HEK293 (cell line): Measurements from ENCODE around the gene SOX21.

Experiments
- CTCF ChIA-PET: fragments of 350-600 bp; formaldehyde crosslinking; extraction: SDS; loops from one replicate; lab custom pipeline; 2021; ENCODE audit warnings: antibody characterized with exemption; lab: Yijun Ruan, JAX
- POLR2A ChIA-PET: fragments of 300-600 bp; formaldehyde crosslinking; extraction: SDS; loops from one replicate; lab custom pipeline; 2020; ENCODE audit warnings: antibody characterized with exemption, inconsistent platforms; lab: Yijun Ruan, JAX
- H3K27ac ChIP-seq: fragments of 200-500 bp; sonication (Bioruptor generic); 2 replicates; pipeline ENCODE4 v1.5.1; 2014; ENCODE audit warnings: low read depth, low read length, control low read depth, inconsistent platforms; ENCODE audit errors: extremely low read depth
- H3K36me3 ChIP-seq, 2 experiments: fragments of 200-500 bp in 1 of 2; sonication (Bioruptor generic) in 1 of 2; 1 replicate in 1 of 2; 2 replicates in 1 of 2; pipeline ENCODE4 v1.5.1; 2014 to 2017; ENCODE audit warnings: inconsistent platforms in 2 of 2, low read length in 2 of 2; ENCODE audit not compliant: control insufficient read depth in 2 of 2, insufficient read depth in 1 of 2
- H3K4me1 ChIP-seq: fragments of 200-500 bp; sonication (Bioruptor generic); 2 replicates; pipeline ENCODE4 v1.5.1; 2014; ENCODE audit warnings: mild to moderate bottlenecking, low read length, inconsistent platforms; ENCODE audit not compliant: control insufficient read depth, insufficient read depth
- H3K4me3 ChIP-seq: 2 replicates; pipeline ENCODE4 v1.5.1; 2011; ENCODE audit warnings: low read depth, mild to moderate bottlenecking, control low read depth, low read length, moderate library complexity
- H3K9me3 ChIP-seq: fragments of 200-500 bp; sonication (Bioruptor generic); 2 replicates; pipeline ENCODE4 v1.5.1; 2014; ENCODE audit warnings: low read depth, low read length, inconsistent platforms; ENCODE audit not compliant: control insufficient read depth, insufficient read depth
- BCL11B ChIP-seq: fragments of 450-650 bp; formaldehyde crosslinking; IDR thresholded peaks from 2 replicates; pipeline ENCODE4 v1.5.1; 2016; ENCODE audit warnings: low read depth, missing biosample characterization, missing genetic modification characterization
- EGR2 ChIP-seq: fragments of 450-650 bp; formaldehyde crosslinking; IDR thresholded peaks from 2 replicates; pipeline ENCODE4 v1.5.1; 2016; ENCODE audit warnings: low read depth, missing biosample characterization, missing genetic modification characterization
- GLIS2 ChIP-seq: fragments of 450-650 bp; formaldehyde crosslinking; IDR thresholded peaks from 2 replicates; pipeline ENCODE4 v1.5.1; 2016; ENCODE audit warnings: missing biosample characterization, missing genetic modification characterization
- HOXC10 ChIP-seq: sonication (generic); formaldehyde crosslinking; IDR thresholded peaks from 2 replicates; pipeline ENCODE4 v1.8.1; 2023; ENCODE audit warnings: mild to moderate bottlenecking, missing genetic modification reagents
- SETDB1 ChIP-seq: IDR thresholded peaks from one replicate; pipeline ENCODE4 v1.6.1; 2017; ENCODE audit warnings: mild to moderate bottlenecking, low read length, moderate library complexity, mixed read lengths; ENCODE audit not compliant: insufficient read length
- SP2 ChIP-seq: fragments of 450-650 bp; formaldehyde crosslinking; IDR thresholded peaks from 2 replicates; pipeline ENCODE4 v1.5.1; 2016; ENCODE audit warnings: missing biosample characterization, missing genetic modification characterization
- ZBTB20 ChIP-seq: fragments of 450-650 bp; formaldehyde crosslinking; IDR thresholded peaks from 2 replicates; pipeline ENCODE4 v1.5.1; 2016; ENCODE audit warnings: missing biosample characterization, missing genetic modification characterization
- ZBTB7A ChIP-seq: fragments of 450-650 bp; formaldehyde crosslinking; IDR thresholded peaks from 2 replicates; pipeline ENCODE4 v1.5.1; 2016; ENCODE audit warnings: low read depth, missing biosample characterization, missing genetic modification characterization
- ZFHX2 ChIP-seq: fragments of 450-650 bp; formaldehyde crosslinking; conservative IDR thresholded peaks from 2 replicates; pipeline ENCODE4 v1.5.1; 2016; ENCODE audit warnings: missing biosample characterization, missing genetic modification characterization
- ZNF211 ChIP-seq: fragments of 450-650 bp; formaldehyde crosslinking; IDR thresholded peaks from 2 replicates; pipeline ENCODE4 v1.5.1; 2016; ENCODE audit warnings: low read depth, missing biosample characterization, missing genetic modification characterization
- ZNF23 ChIP-seq: fragments of 450-650 bp; formaldehyde crosslinking; IDR thresholded peaks from 2 replicates; pipeline ENCODE4 v1.5.1; 2016; ENCODE audit warnings: missing biosample characterization, missing genetic modification characterization, borderline replicate concordance
- ZNF24 ChIP-seq: fragments of 450-650 bp; formaldehyde crosslinking; IDR thresholded peaks from 2 replicates; pipeline ENCODE4 v1.5.1; 2016; ENCODE audit warnings: missing biosample characterization, missing genetic modification characterization
- ZNF335 ChIP-seq: fragments of 450-650 bp; formaldehyde crosslinking; conservative IDR thresholded peaks from 2 replicates; pipeline ENCODE4 v1.5.1; 2016; ENCODE audit warnings: missing biosample characterization, missing genetic modification characterization
- ZNF433 ChIP-seq: fragments of 450-650 bp; formaldehyde crosslinking; IDR thresholded peaks from 2 replicates; pipeline ENCODE4 v1.5.1; 2016; ENCODE audit warnings: missing biosample characterization, missing genetic modification characterization, low read depth
- ZNF514 ChIP-seq: fragments of 450-650 bp; formaldehyde crosslinking; IDR thresholded peaks from 2 replicates; pipeline ENCODE4 v1.5.1; 2016; ENCODE audit warnings: missing biosample characterization, missing genetic modification characterization
- ZNF549 ChIP-seq: fragments of 450-650 bp; IDR thresholded peaks from 2 replicates; pipeline ENCODE4 v1.5.1; 2018; ENCODE audit warnings: missing biosample characterization, missing genetic modification characterization, mild to moderate bottlenecking, inconsistent platforms, moderate library complexity
- ZNF555 ChIP-seq: fragments of 450-650 bp; formaldehyde crosslinking; conservative IDR thresholded peaks from 2 replicates; pipeline ENCODE4 v1.5.1; 2017; ENCODE audit warnings: missing biosample characterization, mild to moderate bottlenecking, missing genetic modification characterization, inconsistent platforms
- ZNF560 ChIP-seq: fragments of 450-650 bp; formaldehyde crosslinking; IDR thresholded peaks from 2 replicates; pipeline ENCODE4 v1.5.1; 2017; ENCODE audit warnings: missing biosample characterization, missing genetic modification characterization, borderline replicate concordance
- ZNF623 ChIP-seq: fragments of 450-650 bp; formaldehyde crosslinking; IDR thresholded peaks from 2 replicates; pipeline ENCODE4 v1.5.1; 2016; ENCODE audit warnings: missing biosample characterization, missing genetic modification characterization
- ZNF660 ChIP-seq: fragments of 450-650 bp; IDR thresholded peaks from 2 replicates; pipeline ENCODE4 v1.5.1; 2018; ENCODE audit warnings: missing biosample characterization, mild to moderate bottlenecking, missing genetic modification characterization
- TF ChIP-seq, protein P1 (sequence below): fragments of 450-650 bp; formaldehyde crosslinking; IDR thresholded peaks from 2 replicates; pipeline ENCODE4 v1.5.1; 2016; ENCODE audit warnings: missing biosample characterization, missing genetic modification characterization
- TF ChIP-seq, protein P2 (sequence below): fragments of 450-650 bp; formaldehyde crosslinking; IDR thresholded peaks from 2 replicates; pipeline ENCODE4 v1.5.1; 2016; ENCODE audit warnings: missing biosample characterization, missing genetic modification characterization, low read depth
- TF ChIP-seq, protein P3 (sequence below): fragments of 450-650 bp; formaldehyde crosslinking; IDR thresholded peaks from 2 replicates; pipeline ENCODE4 v1.5.1; 2016; ENCODE audit warnings: missing biosample characterization, missing genetic modification characterization
- TF ChIP-seq, protein P4 (sequence below): fragments of 450-650 bp; formaldehyde crosslinking; IDR thresholded peaks from 2 replicates; pipeline ENCODE4 v1.5.1; 2016; ENCODE audit warnings: missing biosample characterization, missing genetic modification characterization

Gene SOX21

DNA sequence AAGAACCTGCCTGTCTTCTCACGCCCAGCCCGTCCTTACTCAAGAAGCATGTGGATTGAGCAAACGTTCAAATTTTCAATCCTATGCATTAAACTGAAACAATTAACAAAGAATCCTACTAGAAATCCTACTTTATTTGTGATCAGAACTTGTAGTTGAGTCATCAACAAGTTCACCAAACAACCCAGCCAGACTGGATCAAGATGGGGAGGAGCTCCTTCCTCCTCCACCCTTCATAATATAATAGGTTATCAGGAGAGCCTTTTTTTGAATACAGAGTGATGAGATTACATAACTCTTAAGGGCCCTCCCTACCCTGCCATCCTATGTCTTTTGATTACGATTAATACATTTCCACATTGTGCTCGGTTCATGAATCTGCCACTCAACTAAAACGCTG lies 32.7 kb downstream of the SOX21 start (continued):
- TF ChIP-seq, protein P1, sequence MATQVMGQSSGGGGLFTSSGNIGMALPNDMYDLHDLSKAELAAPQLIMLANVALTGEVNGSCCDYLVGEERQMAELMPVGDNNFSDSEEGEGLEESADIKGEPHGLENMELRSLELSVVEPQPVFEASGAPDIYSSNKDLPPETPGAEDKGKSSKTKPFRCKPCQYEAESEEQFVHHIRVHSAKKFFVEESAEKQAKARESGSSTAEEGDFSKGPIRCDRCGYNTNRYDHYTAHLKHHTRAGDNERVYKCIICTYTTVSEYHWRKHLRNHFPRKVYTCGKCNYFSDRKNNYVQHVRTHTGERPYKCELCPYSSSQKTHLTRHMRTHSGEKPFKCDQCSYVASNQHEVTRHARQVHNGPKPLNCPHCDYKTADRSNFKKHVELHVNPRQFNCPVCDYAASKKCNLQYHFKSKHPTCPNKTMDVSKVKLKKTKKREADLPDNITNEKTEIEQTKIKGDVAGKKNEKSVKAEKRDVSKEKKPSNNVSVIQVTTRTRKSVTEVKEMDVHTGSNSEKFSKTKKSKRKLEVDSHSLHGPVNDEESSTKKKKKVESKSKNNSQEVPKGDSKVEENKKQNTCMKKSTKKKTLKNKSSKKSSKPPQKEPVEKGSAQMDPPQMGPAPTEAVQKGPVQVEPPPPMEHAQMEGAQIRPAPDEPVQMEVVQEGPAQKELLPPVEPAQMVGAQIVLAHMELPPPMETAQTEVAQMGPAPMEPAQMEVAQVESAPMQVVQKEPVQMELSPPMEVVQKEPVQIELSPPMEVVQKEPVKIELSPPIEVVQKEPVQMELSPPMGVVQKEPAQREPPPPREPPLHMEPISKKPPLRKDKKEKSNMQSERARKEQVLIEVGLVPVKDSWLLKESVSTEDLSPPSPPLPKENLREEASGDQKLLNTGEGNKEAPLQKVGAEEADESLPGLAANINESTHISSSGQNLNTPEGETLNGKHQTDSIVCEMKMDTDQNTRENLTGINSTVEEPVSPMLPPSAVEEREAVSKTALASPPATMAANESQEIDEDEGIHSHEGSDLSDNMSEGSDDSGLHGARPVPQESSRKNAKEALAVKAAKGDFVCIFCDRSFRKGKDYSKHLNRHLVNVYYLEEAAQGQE (tag by site-specific recombination): no peak
- TF ChIP-seq, protein P2, sequence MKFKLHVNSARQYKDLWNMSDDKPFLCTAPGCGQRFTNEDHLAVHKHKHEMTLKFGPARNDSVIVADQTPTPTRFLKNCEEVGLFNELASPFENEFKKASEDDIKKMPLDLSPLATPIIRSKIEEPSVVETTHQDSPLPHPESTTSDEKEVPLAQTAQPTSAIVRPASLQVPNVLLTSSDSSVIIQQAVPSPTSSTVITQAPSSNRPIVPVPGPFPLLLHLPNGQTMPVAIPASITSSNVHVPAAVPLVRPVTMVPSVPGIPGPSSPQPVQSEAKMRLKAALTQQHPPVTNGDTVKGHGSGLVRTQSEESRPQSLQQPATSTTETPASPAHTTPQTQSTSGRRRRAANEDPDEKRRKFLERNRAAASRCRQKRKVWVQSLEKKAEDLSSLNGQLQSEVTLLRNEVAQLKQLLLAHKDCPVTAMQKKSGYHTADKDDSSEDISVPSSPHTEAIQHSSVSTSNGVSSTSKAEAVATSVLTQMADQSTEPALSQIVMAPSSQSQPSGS (tag by site-specific recombination): no peak
- TF ChIP-seq, protein P3, sequence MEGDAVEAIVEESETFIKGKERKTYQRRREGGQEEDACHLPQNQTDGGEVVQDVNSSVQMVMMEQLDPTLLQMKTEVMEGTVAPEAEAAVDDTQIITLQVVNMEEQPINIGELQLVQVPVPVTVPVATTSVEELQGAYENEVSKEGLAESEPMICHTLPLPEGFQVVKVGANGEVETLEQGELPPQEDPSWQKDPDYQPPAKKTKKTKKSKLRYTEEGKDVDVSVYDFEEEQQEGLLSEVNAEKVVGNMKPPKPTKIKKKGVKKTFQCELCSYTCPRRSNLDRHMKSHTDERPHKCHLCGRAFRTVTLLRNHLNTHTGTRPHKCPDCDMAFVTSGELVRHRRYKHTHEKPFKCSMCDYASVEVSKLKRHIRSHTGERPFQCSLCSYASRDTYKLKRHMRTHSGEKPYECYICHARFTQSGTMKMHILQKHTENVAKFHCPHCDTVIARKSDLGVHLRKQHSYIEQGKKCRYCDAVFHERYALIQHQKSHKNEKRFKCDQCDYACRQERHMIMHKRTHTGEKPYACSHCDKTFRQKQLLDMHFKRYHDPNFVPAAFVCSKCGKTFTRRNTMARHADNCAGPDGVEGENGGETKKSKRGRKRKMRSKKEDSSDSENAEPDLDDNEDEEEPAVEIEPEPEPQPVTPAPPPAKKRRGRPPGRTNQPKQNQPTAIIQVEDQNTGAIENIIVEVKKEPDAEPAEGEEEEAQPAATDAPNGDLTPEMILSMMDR (tag by site-specific recombination): no peak
- no peak for TF ChIP-seq GLIS2 (tag by site-specific recombination)
- no peak for TF ChIP-seq ZNF560 (tag by site-specific recombination)
- TF ChIP-seq ZNF514 (tag by site-specific recombination): no peak
- TF ChIP-seq ZNF211 (tag by site-specific recombination): no peak
- no peak for TF ChIP-seq ZNF335
- TF ChIP-seq SP2: no peak
- no peak for TF ChIP-seq ZNF623 (tag by site-specific recombination)
- TF ChIP-seq HOXC10 (CRISPR knock-in tag): no peak
- TF ChIP-seq ZNF23 (tag by site-specific recombination): no peak
- no peak for TF ChIP-seq ZNF555
- TF ChIP-seq ZBTB7A (tag by site-specific recombination): no peak
- TF ChIP-seq ZFHX2: no peak

DNA sequence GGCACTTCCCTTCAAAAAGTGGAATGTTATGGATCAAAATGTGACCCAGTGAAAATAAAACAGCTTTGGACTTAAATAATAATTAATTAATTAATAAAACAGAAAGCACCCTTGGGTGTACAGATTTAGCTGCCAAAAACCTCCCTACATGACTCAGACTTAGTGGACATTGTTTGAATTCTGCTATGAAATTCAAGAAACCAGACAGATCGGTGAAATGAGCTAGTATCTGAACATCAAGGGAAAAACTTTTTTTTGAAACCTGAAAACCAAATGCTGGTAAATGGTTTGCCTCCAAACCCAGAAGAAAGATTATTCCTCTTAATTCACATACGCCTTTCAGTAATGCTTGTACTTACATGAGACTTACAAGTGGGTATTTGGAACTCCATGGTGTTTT lies 33.5 kb downstream of the SOX21 start:
- peak; percentile 33 for TF ChIP-seq SETDB1
- no peak for TF ChIP-seq ZBTB20
- POLR2A ChIA-PET: no interaction called here
- H3K27ac ChIP-seq: no peak overlapping the region
- H3K4me1 ChIP-seq: no peaks in the 10 kb centered on the region
- H3K4me3 ChIP-seq: no peak overlapping the region
- H3K9me3 ChIP-seq: no peaks in the 10 kb centered on the region
- CTCF ChIA-PET: interaction anchor here (0.7 kb wide), 1 partner anchor 61 kb away, joined by 3 read pairs; no protein-coding TSS in a partner anchor
- no peaks in the 10 kb centered on the region for H3K36me3 ChIP-seq

DNA sequence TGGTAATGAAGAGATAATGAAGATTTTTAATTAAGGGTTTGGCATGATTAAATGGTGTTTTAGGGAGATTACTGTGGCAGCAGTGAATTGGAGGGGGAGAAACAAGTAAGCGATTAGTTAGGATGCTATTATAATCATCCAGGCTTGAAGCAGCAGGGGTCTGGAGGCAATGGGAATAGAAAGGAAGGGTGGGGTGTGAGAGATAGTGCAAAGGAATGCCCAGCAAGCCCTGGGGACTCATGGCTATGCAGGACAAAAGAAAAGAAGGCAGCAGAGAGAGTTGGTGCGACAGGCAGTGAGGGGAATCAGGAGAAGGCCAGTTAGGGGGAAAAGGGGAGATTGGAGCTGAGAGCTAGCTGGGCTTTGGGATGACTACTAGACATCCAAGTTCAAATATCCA lies 34.5 kb downstream of the SOX21 start:
- TF ChIP-seq BCL11B: no peak
- no peak for TF ChIP-seq ZNF433
- no peak for TF ChIP-seq EGR2 (tag by site-specific recombination)
- TF ChIP-seq ZNF555: no peak
- no peak for TF ChIP-seq ZNF211 (tag by site-specific recombination)
- no peak for TF ChIP-seq ZNF24 (tag by site-specific recombination)
- TF ChIP-seq, protein P4, sequence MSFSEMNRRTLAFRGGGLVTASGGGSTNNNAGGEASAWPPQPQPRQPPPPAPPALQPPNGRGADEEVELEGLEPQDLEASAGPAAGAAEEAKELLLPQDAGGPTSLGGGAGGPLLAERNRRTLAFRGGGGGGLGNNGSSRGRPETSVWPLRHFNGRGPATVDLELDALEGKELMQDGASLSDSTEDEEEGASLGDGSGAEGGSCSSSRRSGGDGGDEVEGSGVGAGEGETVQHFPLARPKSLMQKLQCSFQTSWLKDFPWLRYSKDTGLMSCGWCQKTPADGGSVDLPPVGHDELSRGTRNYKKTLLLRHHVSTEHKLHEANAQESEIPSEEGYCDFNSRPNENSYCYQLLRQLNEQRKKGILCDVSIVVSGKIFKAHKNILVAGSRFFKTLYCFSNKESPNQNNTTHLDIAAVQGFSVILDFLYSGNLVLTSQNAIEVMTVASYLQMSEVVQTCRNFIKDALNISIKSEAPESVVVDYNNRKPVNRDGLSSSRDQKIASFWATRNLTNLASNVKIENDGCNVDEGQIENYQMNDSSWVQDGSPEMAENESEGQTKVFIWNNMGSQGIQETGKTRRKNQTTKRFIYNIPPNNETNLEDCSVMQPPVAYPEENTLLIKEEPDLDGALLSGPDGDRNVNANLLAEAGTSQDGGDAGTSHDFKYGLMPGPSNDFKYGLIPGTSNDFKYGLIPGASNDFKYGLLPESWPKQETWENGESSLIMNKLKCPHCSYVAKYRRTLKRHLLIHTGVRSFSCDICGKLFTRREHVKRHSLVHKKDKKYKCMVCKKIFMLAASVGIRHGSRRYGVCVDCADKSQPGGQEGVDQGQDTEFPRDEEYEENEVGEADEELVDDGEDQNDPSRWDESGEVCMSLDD: no peak
- no peak for TF ChIP-seq ZNF660 (tag by site-specific recombination)
- no peak for TF ChIP-seq ZNF549
- CTCF ChIA-PET: interaction anchor here (0.6 kb wide), 1 partner anchor 578 kb away, joined by 4 read pairs; no protein-coding TSS in a partner anchor
- H3K27ac ChIP-seq: no peak overlapping the region
- no peaks in the 10 kb centered on the region for H3K36me3 ChIP-seq
- no peaks in the 10 kb centered on the region for H3K9me3 ChIP-seq
- POLR2A ChIA-PET: no interaction called here
- H3K4me1 ChIP-seq: no peaks in the 10 kb centered on the region
- no peak overlapping the region for H3K4me3 ChIP-seq
